ENCODE measurements around the gene UQCRQ. TPM values are rescaled to one million over a fixed set of nuclear protein-coding genes. Genes with fewer than 3 reads are reported as not detected.

The UQCRQ gene
- total and polyA plus RNA-seq, 2 of the 13 experiments (the other 11 are each of a cell fraction or from before 2014, with no cell fraction given): 257 to 575 TPM

- TF ChIP-seq GABPA (IDR thresholded peaks at IDR 0.05; ENCODE audit: low read depth, low read length) (no peak), GABPA (CRISPR knock-in tag; IDR thresholded peaks at IDR 0.05; ENCODE audit: low read depth) (no peak), PITX1 (CRISPR knock-in tag; IDR thresholded peaks at IDR 0.05) (no peak), KDM4B (CRISPR knock-in tag; IDR thresholded peaks at IDR 0.05) (no peak)
Observed at GRCh38 chr5:132824426-132824825, 42.0 kb upstream of the UQCRQ start (continued).

GRCh38 chr5:132825033-132825833 is 41.2 kb upstream of the UQCRQ start:
- no peaks in the 10 kb centered on the region for H4K20me1 ChIP-seq (ENCODE audit: insufficient read depth, low read length)
- H3K9ac ChIP-seq (ENCODE audit: insufficient read depth, low read depth, low read length): no peak overlapping the region
- H3K36me3 ChIP-seq (replicated peaks in 1 of 2; ENCODE audit: control insufficient read depth in 1 of 2, insufficient read depth in 2 of 2, low read length in 2 of 2): peaks cover 7 to 30% of the 10 kb centered on the region in 2 experiments; a peak in 4 of 5 replicates
- H3K4me2 ChIP-seq (ENCODE audit: low read depth, low read length): no peak overlapping the region
- ATAC-seq (no peak), FAIRE-seq (no peak), DNase-seq (ENCODE audit: low spot score) (no peak)
- in situ Hi-C loops (cut with HindIII; ENCODE audit: extremely low pct_ligation_motif_present, low pct_unique_long_range_greater_than_20kb): no loop called here
- H3K27me3 ChIP-seq (ENCODE audit: control insufficient read depth in 1 of 2, insufficient read depth in 2 of 2, low read length in 2 of 2): no peaks in the 10 kb centered on the region
- no peak overlapping the region for H2AFZ ChIP-seq (ENCODE audit: low read length)
- H3K27ac ChIP-seq (ENCODE audit: extremely low read length, insufficient read depth, low read length): no peak overlapping the region
- 98% methylated on average over 41 of the region's 71 CpGs for WGBS (ENCODE audit: low lambda C conversion rate)
- ChIA-PET POLR2A (no interaction called here), CTCF (ENCODE audit: low intra/inter-chr PET ratio, low total read pairs) (no interaction called here)
- no peaks in the 10 kb centered on the region for H3K9me3 ChIP-seq (ENCODE audit: low read length)
- H3K79me2 ChIP-seq (ENCODE audit: insufficient read depth, low read length): peaks cover 36% of the 10 kb centered on the region
- TF ChIP-seq ZNF343 (CRISPR knock-in tag; IDR thresholded peaks at IDR 0.05) (no peak), ZNF839 (CRISPR knock-in tag; IDR thresholded peaks at IDR 0.05; ENCODE audit: borderline replicate concordance) (no peak), ZNF205 (CRISPR knock-in tag; IDR thresholded peaks at IDR 0.05) (no peak), ZMYM3 (CRISPR knock-in tag; IDR thresholded peaks at IDR 0.05) (no peak), GTF2F1 (IDR thresholded peaks at IDR 0.05; ENCODE audit: low read length) (no peak), SAFB2 (CRISPR knock-in tag; IDR thresholded peaks at IDR 0.05; ENCODE audit: borderline replicate concordance, low read depth) (no peak), GPBP1L1 (CRISPR knock-in tag; IDR thresholded peaks at IDR 0.05) (no peak), PAF1 (CRISPR knock-in tag; IDR thresholded peaks at IDR 0.05) (no peak), ZBTB14 (CRISPR knock-in tag; IDR thresholded peaks at IDR 0.05) (no peak), ZNF816 (CRISPR knock-in tag; IDR thresholded peaks at IDR 0.05; ENCODE audit: borderline replicate concordance) (no peak), CENPT (CRISPR knock-in tag; IDR thresholded peaks at IDR 0.05; ENCODE audit: low read depth) (no peak), YY1 (IDR thresholded peaks at IDR 0.05; ENCODE audit: insufficient read depth, insufficient replicate concordance, low read depth, low read length) (no peak), FLYWCH1 (CRISPR knock-in tag; IDR thresholded peaks at IDR 0.05) (no peak)
- no peak overlapping the region for H3K4me3 ChIP-seq (replicated peaks in 1 of 3; ENCODE audit: insufficient read depth in 1 of 3, low read depth in 2 of 3, low read length in 3 of 3)
- no TSS peak for BruUV-seq (replicated peaks)
- peaks cover 52% of the 10 kb centered on the region for H3K4me1 ChIP-seq (ENCODE audit: insufficient read depth, low read length)
- intact Hi-C loops (cut with micrococcal nuclease; ENCODE audit: unreplicated experiment): no loop called here
